IMR-90 (cell line): Measurements from ENCODE around the gene TRPC4. TPM values are rescaled to one million over a fixed set of nuclear protein-coding genes. Genes with fewer than 3 reads are reported as not detected.

Experiments
- ATAC-seq: fragments of 200-7000 bp; cut with Tn5 transposase; 2 replicates; pipeline ENCODE4 v1.9.1; 2020; ENCODE audit warnings: low read depth, mild to moderate bottlenecking, moderate library complexity
- BruUV-seq: library from RNA; stranded (reverse); fragments of 400-500 nt; replicated peaks from 2 replicates; lab custom pipeline; 2021; lab: Mats Ljungman, UMichigan
- CTCF ChIA-PET: fragments of 300-600 bp; formaldehyde crosslinking; extraction: SDS; loops from one replicate; lab custom pipeline; 2021; ENCODE audit warnings: antibody characterized with exemption; lab: Yijun Ruan, JAX
- POLR2A ChIA-PET: fragments of 300-600 bp; sonication (Branson Sonifier 250); formaldehyde crosslinking; loops from one replicate; lab custom pipeline; 2022; ENCODE audit warnings: antibody characterized with exemption; ENCODE audit not compliant: unreplicated experiment; lab: Charles Lee
- DNase-seq: peaks from one replicate; pipeline ENCODE4 v3.0.0; 2013
- H2AFZ ChIP-seq: replicated peaks from 2 replicates; pipeline ENCODE3; 2013; ENCODE audit warnings: low read length, mild to moderate bottlenecking; ENCODE audit not compliant: poor library complexity
- H2AK5ac ChIP-seq: 2 replicates; pipeline ENCODE4 v1.6.1; 2013; ENCODE audit warnings: low read depth, low read length, inconsistent platforms
- H2AK9ac ChIP-seq: replicated peaks from 2 replicates; pipeline ENCODE3; 2013; ENCODE audit warnings: mild to moderate bottlenecking, low read depth, low read length, moderate library complexity; ENCODE audit not compliant: poor library complexity
- H2BK120ac ChIP-seq: 2 replicates; pipeline ENCODE4 v1.6.1; 2013; ENCODE audit warnings: low read depth, low read length, inconsistent platforms
- H2BK15ac ChIP-seq: 3 replicates; pipeline ENCODE4 v1.6.1; 2013; ENCODE audit warnings: low read depth, low read length, inconsistent platforms
- H2BK20ac ChIP-seq: 2 replicates; pipeline ENCODE4 v1.6.1; 2013; ENCODE audit warnings: low read depth, mild to moderate bottlenecking, inconsistent platforms, low read length, moderate library complexity
- H2BK5ac ChIP-seq: 2 replicates; pipeline ENCODE4 v1.6.1; 2013; ENCODE audit warnings: mild to moderate bottlenecking, low read depth, low read length, inconsistent platforms; ENCODE audit not compliant: poor library complexity, severe bottlenecking
- H3K14ac ChIP-seq: replicated peaks from 2 replicates; pipeline ENCODE4 v1.6.1; 2013; ENCODE audit warnings: low read depth, low read length, inconsistent platforms
- H3K18ac ChIP-seq: 2 replicates; pipeline ENCODE4 v1.6.1; 2013; ENCODE audit warnings: low read depth, low read length, control low read depth
- H3K23ac ChIP-seq: 2 replicates; pipeline ENCODE4 v1.6.1; 2013; ENCODE audit warnings: low read depth, low read length, inconsistent platforms
- H3K27ac ChIP-seq: 2 replicates; pipeline ENCODE4 v1.5.1; 2013; ENCODE audit warnings: mild to moderate bottlenecking, control low read depth, low read length; ENCODE audit not compliant: insufficient read depth
- H3K27me3 ChIP-seq: 2 replicates; pipeline ENCODE4 v1.6.1; 2013; ENCODE audit warnings: low read length; ENCODE audit not compliant: control insufficient read depth, insufficient read depth
- H3K36me3 ChIP-seq: 2 replicates; pipeline ENCODE4 v1.6.1; 2013; ENCODE audit warnings: low read length, mixed read lengths; ENCODE audit not compliant: control insufficient read depth, insufficient read depth
- H3K4ac ChIP-seq: 2 replicates; pipeline ENCODE4 v1.6.1; 2013; ENCODE audit warnings: low read depth, low read length, inconsistent platforms
- H3K4me1 ChIP-seq: 2 replicates; pipeline ENCODE4 v1.6.1; 2013; ENCODE audit warnings: low read length, mixed read lengths; ENCODE audit not compliant: control insufficient read depth, insufficient read depth
- H3K4me2 ChIP-seq: 2 replicates; pipeline ENCODE4 v1.6.1; 2013; ENCODE audit warnings: low read depth, mild to moderate bottlenecking, control low read depth, low read length, moderate library complexity
- H3K4me3 ChIP-seq: 2 replicates; pipeline ENCODE4 v1.5.1; 2013; ENCODE audit warnings: low read depth, mild to moderate bottlenecking, control low read depth, low read length, moderate library complexity; ENCODE audit not compliant: insufficient read depth
- H3K56ac ChIP-seq: 2 replicates; pipeline ENCODE4 v1.6.1; 2013; ENCODE audit warnings: low read length, inconsistent platforms; ENCODE audit not compliant: insufficient read depth; ENCODE audit errors: extremely low read depth
- H3K79me1 ChIP-seq, 2 experiments: 2 replicates each; pipeline ENCODE4 v1.6.1; 2013; ENCODE audit warnings: low read length in 2 of 2, inconsistent platforms in 1 of 2, low read depth in 1 of 2
- H3K9ac ChIP-seq: 2 replicates; pipeline ENCODE4 v1.6.1; 2013; ENCODE audit warnings: low read depth, low read length, control low read depth
- H3K9me1 ChIP-seq: 2 replicates; pipeline ENCODE4 v1.6.1; 2013; ENCODE audit warnings: low read length, inconsistent platforms; ENCODE audit not compliant: insufficient read depth
- H3K9me3 ChIP-seq: 2 replicates; pipeline ENCODE4 v1.6.1; 2013; ENCODE audit warnings: low read length; ENCODE audit not compliant: control insufficient read depth, insufficient read depth
- H4K20me1 ChIP-seq: 2 replicates; pipeline ENCODE4 v1.6.1; 2013; ENCODE audit warnings: low read length, inconsistent platforms; ENCODE audit not compliant: insufficient read depth
- H4K5ac ChIP-seq: 2 replicates; pipeline ENCODE4 v1.6.1; 2013; ENCODE audit warnings: mild to moderate bottlenecking, low read depth, low read length, control low read depth
- H4K8ac ChIP-seq, 2 experiments: 2 replicates each; pipeline ENCODE4 v1.6.1; 2013; ENCODE audit warnings: low read depth in 2 of 2, low read length in 2 of 2, control low read depth in 1 of 2, inconsistent platforms in 1 of 2
- H4K91ac ChIP-seq: 2 replicates; pipeline ENCODE4 v1.6.1; 2013; ENCODE audit warnings: low read depth, low read length, inconsistent platforms; ENCODE audit not compliant: insufficient read depth
- CHD1 ChIP-seq: IDR thresholded peaks from 2 replicates; pipeline ENCODE4 v1.6.1; 2012; ENCODE audit warnings: low read depth, low read length, improper control_type of control experiment
- FOS ChIP-seq: fragments of 150-350 bp; IDR thresholded peaks from 2 replicates; pipeline ENCODE4 v1.6.1; 2016; ENCODE audit warnings: low read depth, low read length
- MAFK ChIP-seq: IDR thresholded peaks from 2 replicates; pipeline ENCODE4 v1.6.1; 2012; ENCODE audit warnings: low read depth, low read length, improper control_type of control experiment
- MXI1 ChIP-seq: IDR thresholded peaks from 2 replicates; pipeline ENCODE4 v1.6.1; 2012; ENCODE audit warnings: low read depth, mild to moderate bottlenecking, low read length, moderate library complexity, borderline replicate concordance
- NFE2L2 ChIP-seq: fragments of 150-350 bp; IDR thresholded peaks from 2 replicates; pipeline ENCODE4 v1.6.1; 2016; ENCODE audit warnings: low read depth, mild to moderate bottlenecking, low read length
- RAD21 ChIP-seq: IDR thresholded peaks from 2 replicates; pipeline ENCODE4 v1.6.1; 2012; ENCODE audit warnings: low read length, improper control_type of control experiment
- RCOR1 ChIP-seq: IDR thresholded peaks from 2 replicates; pipeline ENCODE4 v1.6.1; 2012; ENCODE audit warnings: mild to moderate bottlenecking, low read length, improper control_type of control experiment; ENCODE audit not compliant: insufficient replicate concordance
- RFX5 ChIP-seq: IDR thresholded peaks from 2 replicates; pipeline ENCODE4 v1.8.0; 2012; ENCODE audit warnings: low read depth, mild to moderate bottlenecking, low read length, moderate library complexity
- SMC3 ChIP-seq: fragments of 150-350 bp; IDR thresholded peaks from 2 replicates; pipeline ENCODE4 v1.6.1; 2016; ENCODE audit warnings: low read depth, mild to moderate bottlenecking, antibody characterized with exemption, low read length, moderate library complexity
- WGBS, 2 experiments: methylation state at CpG; one replicate each; pipeline versions ENCODE4 v1.1.5 to v1.1.7; 2013; ENCODE audit warnings: missing lambda C conversion rate in 2 of 2; ENCODE audit not compliant: insufficient read length in 1 of 2; ENCODE audit errors: extremely low coverage in 2 of 2; 5-methylcytosine and 5-hydroxymethylcytosine counted together
- dilution Hi-C: fragments of 300-500 bp; cut with HindIII; formaldehyde crosslinking; loops from one replicate; pipeline ENCODE4 v1.14.3; 2018; ENCODE audit warnings: low sequenced_read_pairs; ENCODE audit not compliant: unreplicated experiment
- in situ Hi-C: fragments of 300-500 bp; cut with MboI; formaldehyde crosslinking; loops from 3 replicates; pipeline ENCODE4 v1.14.3; 2019; ENCODE audit warnings: low sequenced_read_pairs, inconsistent platforms, mixed read lengths
- intact Hi-C: fragments of 100-400 bp; cut with micrococcal nuclease; formaldehyde crosslinking; loops from 2 replicates; pipeline ENCODE4 v1.10.0; 2022
- polyA plus RNA-seq, 3 experiments: library from polyadenylated mRNA; depleted of rRNA; stranded (reverse); fragments of >200 nt; gene quantifications; 2 replicates each; pipeline ENCODE4 v1.2.3, GENCODE V29; 2012; ENCODE audit warnings: low replicate concordance in 1 of 3
- total RNA-seq: library from RNA; depleted of rRNA; stranded (reverse); fragments of >200 nt; gene quantifications from 2 replicates; pipeline ENCODE4 v1.2.3, GENCODE V29; 2012

The TRPC4 gene
- total and polyA plus RNA-seq, 2 of the 4 experiments (the other 2 are of a cell fraction) = 1.9 to 5.2 TPM

GRCh38 chr13:37690361-37690760 is 179.2 kb downstream of the TRPC4 start:
- TF ChIP-seq MXI1 (no peak), SMC3 (no peak), RFX5 (no peak), NFE2L2 (no peak), RCOR1 (no peak), FOS (no peak), RAD21 (no peak), MAFK (no peak), CHD1 (no peak)
- H2BK120ac ChIP-seq = no peak overlapping the region
- H2AK5ac ChIP-seq = no peak overlapping the region
- H2BK15ac ChIP-seq = no peak overlapping the region
- H3K4me1 ChIP-seq = no peaks in the 10 kb centered on the region
- H3K18ac ChIP-seq = no peak overlapping the region
- dilution Hi-C loops = no loop called here
- no peaks in the 10 kb centered on the region for H3K27me3 ChIP-seq
- no peak overlapping the region for H2BK5ac ChIP-seq
- H4K5ac ChIP-seq = no peak overlapping the region
- no peak overlapping the region for H3K27ac ChIP-seq
- H3K9ac ChIP-seq = no peak overlapping the region
- no peak overlapping the region for H2AFZ ChIP-seq
- H2AK9ac ChIP-seq = no peak overlapping the region
- ChIA-PET POLR2A (no interaction called here), CTCF (no interaction called here)
- H4K91ac ChIP-seq = no peak overlapping the region
- no peak overlapping the region for H3K23ac ChIP-seq
- H3K36me3 ChIP-seq = no peaks in the 10 kb centered on the region
- H3K4me3 ChIP-seq = no peak overlapping the region
- BruUV-seq = no TSS peak
- no peak overlapping the region for H3K14ac ChIP-seq
- H3K4ac ChIP-seq = no peak overlapping the region
- H3K79me1 ChIP-seq = no peaks in the 10 kb centered on the region
- H3K56ac ChIP-seq = no peak overlapping the region
- H3K9me3 ChIP-seq = no peaks in the 10 kb centered on the region
- no peak overlapping the region for H2BK20ac ChIP-seq
- H4K8ac ChIP-seq = no peak overlapping the region
- in situ Hi-C loops = no loop called here
- no peak overlapping the region for H3K4me2 ChIP-seq
- WGBS, 2 experiments = no CpG with 5 or more reads among the region's 5 CpGs
- ATAC-seq (no peak), DNase-seq (no peak)
- no peaks in the 10 kb centered on the region for H3K9me1 ChIP-seq
- no peaks in the 10 kb centered on the region for H4K20me1 ChIP-seq
- intact Hi-C loops = no loop called here
